Left kidney (tissue), 2 donors: ENCODE results near the gene DSCAM. TPM values are rescaled to one million over a fixed set of nuclear protein-coding genes. Genes with fewer than 3 reads are reported as not detected.

ENCODE experiments used
- DNase-seq: peaks from one replicate; pipeline ENCODE4 v3.0.0-alpha.2; 2013
- polyA plus RNA-seq: library from polyadenylated mRNA; unstranded; fragments of 120-200 nt; gene quantifications from one replicate; pipeline ENCODE4 v1.2.1, GENCODE V29; 2013; ENCODE audit not compliant: insufficient read length

Gene DSCAM
- polyA plus RNA-seq, 1 donor: 0.03 TPM

- DNase-seq: no peak
Observed at GRCh38 chr21:40837456-40837855, 9.5 kb downstream of the DSCAM start.

DNA sequence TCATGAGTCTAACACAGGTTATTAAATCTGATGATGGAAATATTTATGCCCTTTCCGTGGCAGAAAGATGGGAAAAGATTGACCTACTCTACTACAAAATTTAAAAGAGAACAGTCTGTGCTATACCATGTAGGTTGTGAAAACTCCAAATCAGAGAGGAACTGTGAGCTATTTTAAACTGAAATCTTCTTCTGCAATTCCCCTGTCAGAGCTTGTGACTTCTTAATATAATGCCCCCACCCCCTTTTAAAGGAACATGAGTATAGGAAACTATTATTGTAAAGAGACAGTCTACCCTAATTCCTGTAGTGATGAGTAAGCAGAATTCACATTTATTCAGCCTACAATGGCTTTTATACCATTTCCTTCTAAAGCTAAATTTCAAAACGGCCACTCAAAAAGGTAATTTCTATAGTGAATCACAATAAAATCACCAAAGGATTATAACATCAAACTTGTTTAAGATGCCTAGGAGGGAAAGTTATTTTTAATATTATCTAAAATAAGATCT, 11.7 kb downstream of the DSCAM start:
- DNase-seq: no peak

DNA sequence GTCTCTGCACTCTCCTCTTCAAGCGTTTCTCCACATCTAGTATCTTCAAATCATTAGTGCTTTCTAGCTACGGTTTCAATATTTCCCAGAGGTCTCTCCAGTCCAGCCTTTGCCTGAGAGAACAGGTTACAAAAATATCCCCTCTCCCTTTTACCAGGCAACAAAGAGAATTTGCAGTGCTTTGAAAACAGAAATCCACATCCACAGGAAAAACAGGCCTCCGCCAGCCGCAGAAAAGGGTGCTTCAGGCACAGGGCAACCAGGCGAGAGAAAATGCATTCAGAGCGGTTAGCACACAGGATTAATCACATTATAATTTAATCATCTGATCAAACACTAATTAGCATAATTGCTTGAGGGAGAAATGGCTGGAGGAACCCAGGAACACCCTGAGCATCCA, 13.8 kb downstream of the DSCAM start:
- DNase-seq: no peak

GRCh38 chr21:40832316-40832715, 14.6 kb downstream of the DSCAM start:
- DNase-seq: no peak

DNA sequence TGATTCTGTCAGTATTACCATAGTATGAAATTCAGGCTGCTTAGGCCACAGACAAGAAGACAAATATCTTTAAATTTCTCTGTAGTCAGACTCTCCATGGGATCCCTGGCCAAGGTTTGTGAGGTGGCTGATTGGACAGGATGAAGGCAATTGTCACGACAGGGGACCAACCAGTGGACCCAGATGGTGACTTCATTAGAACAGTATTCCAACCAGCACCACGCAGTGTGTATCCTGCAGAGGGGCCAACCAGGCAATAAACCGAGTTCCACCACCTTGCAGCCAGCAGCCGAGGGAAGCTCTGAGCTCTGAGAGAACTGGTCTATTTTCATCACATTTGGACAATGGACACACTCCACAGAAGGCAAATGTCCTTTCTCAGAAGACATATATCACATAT, 16.1 kb downstream of the DSCAM start:
- DNase-seq: no peak

DNA sequence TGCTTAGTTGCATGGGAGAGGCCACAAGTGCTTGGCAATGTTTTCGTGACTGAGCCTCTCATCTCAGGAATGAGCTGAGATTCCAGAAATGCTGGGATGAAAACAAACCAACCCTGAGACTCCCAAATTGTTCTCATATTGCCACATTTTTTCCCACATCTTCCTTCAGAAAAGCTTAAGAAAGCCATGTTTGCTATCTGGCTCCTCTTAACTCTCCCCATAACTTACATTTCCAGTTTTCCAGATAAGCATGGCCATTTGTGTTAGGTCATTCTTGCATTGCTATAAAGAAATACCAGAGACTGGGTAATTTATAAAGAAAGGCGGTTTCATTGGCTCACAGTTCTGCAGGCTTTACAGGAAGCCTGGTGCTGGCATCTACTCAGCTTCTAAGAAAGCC, 17.2 kb downstream of the DSCAM start:
- no peak for DNase-seq

DNA sequence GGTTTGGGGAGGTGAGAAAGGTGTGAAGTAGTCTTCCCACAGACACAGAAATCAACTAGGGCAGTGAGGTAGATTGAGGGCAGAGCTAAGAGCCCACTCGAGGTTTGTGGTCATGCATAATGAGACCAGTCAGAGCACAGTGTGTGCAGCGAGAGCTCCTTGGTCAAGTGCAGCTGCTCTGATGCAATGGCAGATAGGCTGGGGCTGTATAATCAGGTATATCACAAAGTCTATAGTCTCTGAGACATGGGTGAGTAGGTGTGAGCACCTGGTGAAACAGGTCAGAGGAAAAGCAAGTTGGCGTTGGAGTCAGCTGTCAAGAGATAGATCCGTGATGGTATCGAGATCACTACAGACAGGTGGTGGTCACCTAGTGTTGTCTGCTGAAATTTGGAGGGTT, 17.6 kb downstream of the DSCAM start:
- no peak for DNase-seq

DNA sequence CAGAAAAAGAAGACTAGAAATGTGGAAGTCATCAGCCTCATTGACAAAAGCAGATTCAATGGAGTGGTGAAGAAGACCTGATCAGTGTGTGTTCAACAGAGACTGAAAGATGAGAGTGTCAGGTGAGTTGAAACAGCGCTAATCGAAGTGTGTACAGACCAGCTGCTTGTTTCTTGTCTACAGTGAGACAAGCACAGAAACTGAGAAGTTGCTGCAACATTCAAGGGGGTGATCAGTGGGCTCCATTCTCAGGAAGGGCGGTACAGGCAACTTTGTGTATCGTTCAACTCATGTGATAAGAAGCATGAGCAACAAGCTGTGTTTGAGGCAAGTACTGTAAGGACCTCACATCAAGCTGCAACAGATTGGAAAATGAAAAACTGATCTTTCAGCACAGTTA, 19.4 kb downstream of the DSCAM start:
- DNase-seq: no peak

DNA sequence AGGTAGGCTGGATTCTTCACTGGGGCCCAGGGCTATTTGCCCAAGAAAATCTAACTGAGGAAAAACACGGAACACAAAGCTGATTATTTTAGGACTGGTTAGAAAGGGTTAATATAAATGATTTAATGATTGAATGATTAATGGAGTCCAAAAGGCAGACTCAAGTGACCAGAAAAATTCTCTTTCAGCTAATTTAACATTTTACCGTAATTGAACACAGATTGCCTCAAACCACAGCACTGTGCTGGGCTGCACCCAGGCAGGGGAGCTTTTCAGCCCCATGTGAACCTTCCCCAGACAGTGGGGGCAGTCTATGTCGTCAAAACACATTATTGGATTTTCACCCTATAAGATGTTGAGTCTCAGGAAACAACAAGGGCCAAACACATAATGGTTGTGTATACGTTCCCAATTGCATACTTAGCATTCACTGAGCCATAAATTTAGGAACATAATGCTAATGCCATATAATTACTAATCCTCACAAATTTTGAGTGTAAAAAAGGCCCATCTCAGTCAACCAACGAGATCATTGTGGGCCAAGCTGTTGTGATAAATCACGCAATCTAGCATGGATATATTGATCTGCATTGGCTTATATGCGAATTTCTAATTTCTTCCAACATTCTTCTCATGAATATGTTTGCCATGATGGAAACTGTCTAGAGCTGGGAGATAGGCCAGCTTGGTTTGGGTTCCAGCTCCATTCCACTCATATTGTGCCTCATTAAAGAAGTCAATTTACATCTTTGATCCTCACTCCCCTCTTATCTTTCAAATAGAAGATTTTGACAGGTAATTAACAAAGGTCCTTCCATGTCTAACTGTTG, 27.7 kb downstream of the DSCAM start:
- DNase-seq: no peak

DNA sequence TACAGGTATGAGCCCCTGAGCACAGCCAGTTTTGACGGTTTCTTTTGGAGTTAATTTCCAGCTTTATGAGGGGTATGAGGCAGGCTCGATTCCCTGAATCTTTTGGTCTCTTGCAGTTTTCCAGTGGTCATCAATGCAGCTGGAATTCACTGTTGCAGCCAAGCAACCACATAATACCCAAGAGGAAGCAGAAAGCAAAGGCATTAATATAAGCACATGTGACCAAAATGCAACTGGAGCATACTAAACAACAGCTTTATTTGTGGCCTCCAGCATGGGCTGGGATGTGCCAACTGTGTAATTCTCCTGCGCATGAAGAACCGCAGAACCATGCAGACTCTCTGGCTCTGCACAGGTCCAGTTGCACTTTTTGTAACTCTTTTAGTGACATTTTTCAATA, 33.0 kb downstream of the DSCAM start:
- DNase-seq: no peak

- no peak for DNase-seq
Observed at GRCh38 chr21:40809673-40810197, 37.2 kb downstream of the DSCAM start.

DNA sequence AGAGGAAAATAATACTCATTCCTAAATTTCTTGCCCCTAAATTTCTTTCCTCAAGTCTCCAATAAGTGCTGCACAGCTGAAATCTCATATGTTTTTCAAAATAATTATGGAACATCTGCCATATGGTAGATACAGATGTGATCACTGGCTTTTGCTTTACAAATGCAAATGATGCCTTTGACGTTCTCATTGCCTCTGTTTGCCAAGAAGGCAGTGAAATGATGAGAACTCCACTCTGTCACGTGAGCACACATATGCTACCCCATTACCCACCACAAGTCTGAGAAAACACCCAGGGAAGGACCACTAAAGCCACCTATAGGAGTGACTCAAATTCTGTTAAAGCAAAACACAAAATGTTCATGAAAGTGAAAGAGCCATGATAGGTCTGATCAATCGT, 43.9 kb downstream of the DSCAM start:
- DNase-seq: no peak

GRCh38 chr21:40800126-40800525, 46.8 kb downstream of the DSCAM start:
- DNase-seq: no peak

DNA sequence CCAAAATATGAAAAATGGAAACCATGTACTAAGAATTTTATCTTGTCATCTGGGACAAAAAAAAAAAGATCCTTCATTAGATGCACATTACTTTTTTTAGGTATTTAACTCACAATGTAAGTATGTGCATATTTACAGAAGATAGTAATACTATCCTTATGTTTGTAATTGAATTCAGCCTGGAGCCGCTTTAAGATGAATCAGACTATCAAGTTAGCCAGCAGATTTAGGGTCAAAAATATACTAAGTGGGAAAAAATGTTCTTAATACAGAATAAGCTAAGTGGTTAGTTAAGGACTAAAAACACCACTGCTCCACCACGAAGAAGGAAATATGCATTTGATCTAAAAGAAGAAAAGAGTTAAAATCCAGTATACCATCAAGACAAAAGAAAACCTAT, 49.1 kb downstream of the DSCAM start:
- DNase-seq: no peak

- no peak for DNase-seq
Observed at GRCh38 chr21:40797410-40797809, 49.5 kb downstream of the DSCAM start.

DNA sequence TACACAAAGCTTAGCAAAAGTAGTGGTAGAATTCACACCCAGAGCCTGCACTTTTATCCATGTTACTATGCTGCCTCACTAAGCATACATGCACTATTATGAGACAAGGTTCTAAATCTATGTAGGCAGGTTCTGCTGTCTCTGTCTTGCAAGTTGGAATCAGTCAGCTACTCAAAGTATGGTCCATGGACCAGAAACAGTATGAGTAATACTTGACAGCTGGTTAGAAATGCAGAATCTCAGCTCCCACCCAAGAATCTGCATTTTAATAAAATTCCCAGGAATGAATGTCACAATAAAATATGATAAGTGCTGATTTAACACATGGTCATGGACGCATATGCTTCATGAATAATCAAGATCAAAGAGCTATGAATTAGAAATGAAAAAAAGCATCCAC, 50.5 kb downstream of the DSCAM start:
- no peak for DNase-seq

DNA sequence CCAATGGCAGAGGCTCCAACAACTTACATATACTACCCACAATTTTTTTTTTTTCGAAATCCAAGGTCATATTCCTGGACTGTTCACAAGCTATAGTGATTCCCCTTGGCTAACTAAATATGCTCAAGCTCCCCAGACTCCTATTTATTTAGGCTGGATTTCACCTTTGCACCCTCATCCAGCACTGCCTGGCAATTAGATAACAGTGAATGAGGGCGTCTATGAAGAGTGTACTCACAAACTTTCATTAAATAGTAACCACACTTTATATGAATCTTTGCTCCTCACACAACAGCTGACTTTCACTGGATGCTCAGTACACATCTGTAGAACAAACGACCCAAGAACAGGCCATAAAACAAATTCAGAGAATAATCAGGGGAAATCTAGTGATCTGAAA, 51.6 kb downstream of the DSCAM start:
- no peak for DNase-seq

DNA sequence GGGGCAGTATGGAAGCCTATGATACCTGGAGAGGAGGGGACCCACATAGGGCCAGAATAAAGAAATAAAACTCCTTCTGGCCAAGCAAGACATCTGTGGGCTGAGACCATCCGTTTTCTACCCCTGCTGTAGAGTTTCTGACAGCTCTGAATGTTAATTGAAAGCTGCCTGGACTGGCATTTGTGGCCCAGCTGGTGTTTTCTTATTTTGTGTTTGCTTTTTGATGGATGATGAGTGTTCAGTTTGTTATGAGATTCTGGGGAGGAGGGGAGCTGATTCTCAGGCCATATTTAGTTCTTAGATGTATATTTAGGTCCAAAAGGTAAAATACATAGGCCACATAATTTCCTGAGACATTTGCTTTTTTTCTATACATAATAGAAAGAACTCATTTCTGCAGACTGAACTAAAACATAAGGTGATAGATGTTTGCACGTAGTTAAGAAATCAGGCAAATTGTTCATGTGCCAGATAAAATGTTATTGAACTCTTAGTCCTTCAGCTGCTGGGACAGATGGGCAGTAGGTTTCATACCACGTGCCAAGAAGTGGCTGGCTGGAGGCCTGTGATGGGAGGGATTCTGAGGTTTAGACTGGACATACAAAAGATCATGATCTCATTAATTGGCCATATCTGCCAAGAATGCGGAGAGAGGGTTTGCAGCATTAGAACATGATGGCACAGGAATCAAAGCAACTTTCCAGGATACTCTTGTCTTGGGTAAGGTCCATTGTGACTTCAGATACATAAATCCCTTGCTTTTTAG, 54.1 kb downstream of the DSCAM start:
- no peak for DNase-seq

DNA sequence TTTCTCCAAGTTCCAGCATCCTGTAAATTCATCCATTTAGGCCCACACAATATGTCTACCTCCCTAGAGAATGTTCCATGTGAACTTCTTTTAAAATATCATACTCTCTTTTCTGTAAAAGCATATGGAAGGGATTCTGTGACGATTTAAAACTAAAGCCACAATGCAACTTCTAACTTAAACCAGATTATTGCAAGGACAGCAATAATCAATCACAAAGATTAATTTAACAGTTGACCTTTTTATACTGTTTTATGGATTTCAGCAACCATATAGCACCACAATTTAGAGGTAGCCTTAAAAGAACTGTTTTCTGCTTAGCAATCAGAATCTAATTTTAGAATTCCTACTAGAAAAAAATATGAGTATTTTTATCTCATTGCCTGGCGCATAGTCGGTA, 58.3 kb downstream of the DSCAM start:
- no peak for DNase-seq

DNA sequence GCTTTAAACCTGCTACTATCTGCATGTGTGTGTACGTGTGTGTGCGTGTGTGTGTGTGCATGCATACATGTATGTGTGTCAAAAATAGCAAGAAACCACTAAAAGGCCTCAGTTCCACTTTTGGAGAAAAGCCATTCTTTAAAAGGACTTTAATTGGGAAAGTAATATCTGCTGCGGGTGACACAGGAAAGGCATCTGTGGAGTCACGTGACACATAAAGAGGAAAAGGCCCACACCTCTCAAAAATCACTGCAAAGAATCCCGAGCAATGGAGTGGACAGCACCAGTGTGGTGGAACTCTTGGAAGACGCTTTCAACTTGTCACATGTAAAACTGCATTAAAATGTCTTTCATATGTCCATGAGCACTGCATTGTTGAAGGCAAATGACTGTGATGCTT, 63.6 kb downstream of the DSCAM start:
- no peak for DNase-seq

GRCh38 chr21:40770435-40771055, 76.4 kb downstream of the DSCAM start:
- DNase-seq: no peak

GRCh38 chr21:40769231-40769630, 77.7 kb downstream of the DSCAM start:
- DNase-seq: no peak

- no peak for DNase-seq
Observed at GRCh38 chr21:40768056-40768455, 78.9 kb downstream of the DSCAM start.
